WTC11 (cell line): ENCODE results near the gene PROK1. TPM values are rescaled to one million over a fixed set of nuclear protein-coding genes. Genes with fewer than 3 reads are reported as not detected.
A peak's percentile ranks its signal among the peaks of the same experiment; 100 is the strongest.

Experiments
- CREB1 ChIP-seq: sonication (generic); formaldehyde crosslinking; IDR thresholded peaks from 2 replicates; pipeline ENCODE4 v1.8.0; 2023; ENCODE audit warnings: mild to moderate bottlenecking, missing genetic modification reagents
- CREM ChIP-seq: sonication (generic); formaldehyde crosslinking; IDR thresholded peaks from 2 replicates; pipeline ENCODE4 v1.8.1; 2022; ENCODE audit warnings: mild to moderate bottlenecking, missing genetic modification reagents, moderate library complexity
- GABPB1 ChIP-seq: sonication (generic); formaldehyde crosslinking; IDR thresholded peaks from 2 replicates; pipeline ENCODE4 v1.8.1; 2023; ENCODE audit warnings: mild to moderate bottlenecking, missing genetic modification reagents
- HMGA2 ChIP-seq: fragments of 250-450 bp; sonication (Bioruptor Pico); IDR thresholded peaks from 2 replicates; pipeline ENCODE4 v1.4.0; 2021; ENCODE audit warnings: mild to moderate bottlenecking, moderate library complexity
- JUN ChIP-seq: sonication (generic); formaldehyde crosslinking; IDR thresholded peaks from 2 replicates; pipeline ENCODE4 v1.8.0; 2023; ENCODE audit warnings: mild to moderate bottlenecking, missing genetic modification reagents
- MYBL2 ChIP-seq: sonication (generic); formaldehyde crosslinking; IDR thresholded peaks from 2 replicates; pipeline ENCODE4 v1.8.1; 2023; ENCODE audit warnings: mild to moderate bottlenecking, moderate library complexity, missing genetic modification reagents
- NFE2L1 ChIP-seq: sonication (generic); formaldehyde crosslinking; IDR thresholded peaks from 2 replicates; pipeline ENCODE4 v1.8.1; 2023; ENCODE audit warnings: missing genetic modification reagents
- NFYB ChIP-seq: sonication (generic); formaldehyde crosslinking; conservative IDR thresholded peaks from 2 replicates; pipeline ENCODE4 v1.8.0; 2022; ENCODE audit warnings: low read depth, missing genetic modification reagents
- NR2C2 ChIP-seq: sonication (generic); formaldehyde crosslinking; IDR thresholded peaks from 2 replicates; pipeline ENCODE4 v1.8.0; 2022; ENCODE audit warnings: mild to moderate bottlenecking, missing genetic modification reagents
- SMAD3 ChIP-seq: sonication (generic); formaldehyde crosslinking; IDR thresholded peaks from 2 replicates; pipeline ENCODE4 v1.8.0; 2022; ENCODE audit warnings: missing genetic modification reagents, mild to moderate bottlenecking, borderline replicate concordance
- SMAD4 ChIP-seq: sonication (generic); formaldehyde crosslinking; IDR thresholded peaks from 2 replicates; pipeline ENCODE4 v1.8.0; 2022; ENCODE audit warnings: mild to moderate bottlenecking, missing genetic modification reagents
- SP1 ChIP-seq: sonication (generic); formaldehyde crosslinking; conservative IDR thresholded peaks from 2 replicates; pipeline ENCODE4 v1.8.1; 2022; ENCODE audit warnings: missing genetic modification reagents
- TEAD1 ChIP-seq: sonication (generic); formaldehyde crosslinking; IDR thresholded peaks from 2 replicates; pipeline ENCODE4 v1.8.0; 2022; ENCODE audit warnings: mild to moderate bottlenecking, missing genetic modification reagents
- ZBTB21 ChIP-seq: sonication (generic); formaldehyde crosslinking; IDR thresholded peaks from 2 replicates; pipeline ENCODE4 v1.8.1; 2023; ENCODE audit warnings: mild to moderate bottlenecking, missing genetic modification reagents, borderline replicate concordance
- ZNF396 ChIP-seq: fragments of 250-450 bp; sonication (Bioruptor Pico); IDR thresholded peaks from 2 replicates; pipeline ENCODE4 v1.8.0; 2021; ENCODE audit warnings: mild to moderate bottlenecking, moderate library complexity, borderline replicate concordance
- ZNF416 ChIP-seq: fragments of 250-450 bp; sonication (Bioruptor Pico); IDR thresholded peaks from 2 replicates; pipeline ENCODE4 v1.9.0; 2021; ENCODE audit warnings: mild to moderate bottlenecking, inconsistent platforms
- ZNF423 ChIP-seq: fragments of 250-450 bp; sonication (Bioruptor Pico); IDR thresholded peaks from 2 replicates; pipeline ENCODE4 v2.1.2; 2022; ENCODE audit warnings: mild to moderate bottlenecking, moderate library complexity
- total RNA-seq: library from RNA; stranded (reverse); gene quantifications from 3 replicates; pipeline ENCODE4 v1.2.3, GENCODE V29; 2021
- TF ChIP-seq, protein P1 (sequence below): fragments of 250-450 bp; sonication (Bioruptor Pico); IDR thresholded peaks from 2 replicates; pipeline ENCODE4 v1.9.0; 2021; ENCODE audit warnings: mild to moderate bottlenecking, borderline replicate concordance
- TF ChIP-seq, protein P2 (sequence below): fragments of 250-450 bp; sonication (Bioruptor Pico); IDR thresholded peaks from 2 replicates; pipeline ENCODE4 v1.9.0; 2021; ENCODE audit warnings: moderate library complexity, mild to moderate bottlenecking, inconsistent platforms, borderline replicate concordance
- TF ChIP-seq, protein P3 (sequence below): fragments of 250-450 bp; sonication (Bioruptor Pico); IDR thresholded peaks from 2 replicates; pipeline ENCODE4 v2.1.2; 2022; ENCODE audit warnings: mild to moderate bottlenecking, moderate library complexity
- TF ChIP-seq, protein P4 (sequence below): sonication (generic); formaldehyde crosslinking; IDR thresholded peaks from 2 replicates; pipeline ENCODE4 v1.8.1; 2022; ENCODE audit warnings: mild to moderate bottlenecking, missing genetic modification reagents, moderate library complexity, borderline replicate concordance
- TF ChIP-seq, protein P5 (sequence below): sonication (generic); formaldehyde crosslinking; IDR thresholded peaks from 2 replicates; pipeline ENCODE4 v1.8.1; 2023; ENCODE audit warnings: mild to moderate bottlenecking, missing genetic modification reagents, moderate library complexity
- TF ChIP-seq, protein P6 (sequence below): sonication (generic); formaldehyde crosslinking; IDR thresholded peaks from 2 replicates; pipeline ENCODE4 v1.8.0; 2022; ENCODE audit warnings: mild to moderate bottlenecking, missing genetic modification reagents
- TF ChIP-seq, protein P7 (sequence below): sonication (generic); formaldehyde crosslinking; IDR thresholded peaks from 2 replicates; pipeline ENCODE4 v1.8.1; 2023; ENCODE audit warnings: mild to moderate bottlenecking, moderate library complexity, missing genetic modification reagents

The PROK1 gene
- total RNA-seq, 1 experiment from 2014 or later, result not detected

DNA sequence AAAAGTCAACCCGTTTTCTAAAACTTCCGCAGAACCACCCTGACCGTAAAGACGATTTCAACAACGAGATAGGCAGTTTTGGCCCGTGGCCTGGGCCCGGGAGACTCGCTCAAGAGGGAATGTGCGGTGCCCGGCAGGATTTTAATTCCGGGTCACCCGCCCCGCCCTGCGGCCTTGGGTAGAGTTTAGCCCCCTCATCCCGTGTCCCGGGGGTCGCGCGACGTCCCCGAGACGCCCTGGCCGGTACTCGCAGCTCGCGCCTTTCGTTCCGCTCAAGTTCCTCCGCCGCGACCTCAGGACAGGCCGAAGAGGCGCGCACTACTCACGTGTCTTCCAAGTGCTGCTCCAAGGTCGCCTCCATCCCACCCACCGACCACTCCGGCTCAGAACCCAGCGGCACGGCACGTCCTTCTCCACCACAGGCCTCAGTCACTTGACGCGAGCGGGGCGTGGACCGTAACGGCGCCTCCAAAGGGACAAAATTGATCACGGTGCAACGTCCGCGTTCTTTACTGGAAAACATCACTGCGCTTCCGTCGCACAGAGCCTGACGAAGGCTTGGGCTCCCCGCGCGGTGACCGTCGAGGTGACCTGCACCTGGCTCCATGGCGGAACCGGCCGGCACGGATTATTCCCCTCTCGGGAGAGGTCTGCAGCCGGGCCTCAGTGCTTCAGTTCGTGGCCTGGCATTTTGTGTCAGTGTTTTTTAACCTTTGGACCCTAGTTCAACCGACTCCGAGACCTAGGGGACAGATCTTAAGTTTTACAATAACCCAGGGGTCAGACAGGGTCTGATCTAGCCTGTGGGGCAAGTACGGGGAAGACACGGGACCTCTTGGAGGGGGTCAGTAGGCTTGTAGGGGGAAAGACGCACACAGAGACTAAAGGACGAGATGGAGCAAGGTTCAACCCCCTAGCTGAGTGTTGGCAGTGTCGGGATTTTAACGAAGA lies 43.4 kb upstream of the PROK1 start, which contains the start of gene LAMTOR5 (continued):
- no peak for TF ChIP-seq ZNF396 (CRISPR knock-in tag)
- TF ChIP-seq ZBTB21 (CRISPR knock-in tag), result no peak
- TF ChIP-seq ZNF423 (CRISPR knock-in tag), result no peak
- TF ChIP-seq HMGA2, result no peak
- TF ChIP-seq TEAD1 (CRISPR knock-in tag), result peak; percentile 89
- TF ChIP-seq, protein P1, sequence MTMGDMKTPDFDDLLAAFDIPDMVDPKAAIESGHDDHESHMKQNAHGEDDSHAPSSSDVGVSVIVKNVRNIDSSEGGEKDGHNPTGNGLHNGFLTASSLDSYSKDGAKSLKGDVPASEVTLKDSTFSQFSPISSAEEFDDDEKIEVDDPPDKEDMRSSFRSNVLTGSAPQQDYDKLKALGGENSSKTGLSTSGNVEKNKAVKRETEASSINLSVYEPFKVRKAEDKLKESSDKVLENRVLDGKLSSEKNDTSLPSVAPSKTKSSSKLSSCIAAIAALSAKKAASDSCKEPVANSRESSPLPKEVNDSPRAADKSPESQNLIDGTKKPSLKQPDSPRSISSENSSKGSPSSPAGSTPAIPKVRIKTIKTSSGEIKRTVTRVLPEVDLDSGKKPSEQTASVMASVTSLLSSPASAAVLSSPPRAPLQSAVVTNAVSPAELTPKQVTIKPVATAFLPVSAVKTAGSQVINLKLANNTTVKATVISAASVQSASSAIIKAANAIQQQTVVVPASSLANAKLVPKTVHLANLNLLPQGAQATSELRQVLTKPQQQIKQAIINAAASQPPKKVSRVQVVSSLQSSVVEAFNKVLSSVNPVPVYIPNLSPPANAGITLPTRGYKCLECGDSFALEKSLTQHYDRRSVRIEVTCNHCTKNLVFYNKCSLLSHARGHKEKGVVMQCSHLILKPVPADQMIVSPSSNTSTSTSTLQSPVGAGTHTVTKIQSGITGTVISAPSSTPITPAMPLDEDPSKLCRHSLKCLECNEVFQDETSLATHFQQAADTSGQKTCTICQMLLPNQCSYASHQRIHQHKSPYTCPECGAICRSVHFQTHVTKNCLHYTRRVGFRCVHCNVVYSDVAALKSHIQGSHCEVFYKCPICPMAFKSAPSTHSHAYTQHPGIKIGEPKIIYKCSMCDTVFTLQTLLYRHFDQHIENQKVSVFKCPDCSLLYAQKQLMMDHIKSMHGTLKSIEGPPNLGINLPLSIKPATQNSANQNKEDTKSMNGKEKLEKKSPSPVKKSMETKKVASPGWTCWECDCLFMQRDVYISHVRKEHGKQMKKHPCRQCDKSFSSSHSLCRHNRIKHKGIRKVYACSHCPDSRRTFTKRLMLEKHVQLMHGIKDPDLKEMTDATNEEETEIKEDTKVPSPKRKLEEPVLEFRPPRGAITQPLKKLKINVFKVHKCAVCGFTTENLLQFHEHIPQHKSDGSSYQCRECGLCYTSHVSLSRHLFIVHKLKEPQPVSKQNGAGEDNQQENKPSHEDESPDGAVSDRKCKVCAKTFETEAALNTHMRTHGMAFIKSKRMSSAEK (CRISPR knock-in tag), result no peak
- TF ChIP-seq, protein P2, sequence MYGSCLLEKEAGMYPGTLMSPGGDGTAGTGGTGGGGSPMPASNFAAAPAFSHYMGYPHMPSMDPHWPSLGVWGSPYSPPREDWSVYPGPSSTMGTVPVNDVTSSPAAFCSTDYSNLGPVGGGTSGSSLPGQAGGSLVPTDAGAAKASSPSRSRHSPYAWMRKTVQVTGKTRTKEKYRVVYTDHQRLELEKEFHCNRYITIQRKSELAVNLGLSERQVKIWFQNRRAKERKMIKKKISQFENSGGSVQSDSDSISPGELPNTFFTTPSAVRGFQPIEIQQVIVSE (CRISPR knock-in tag), result no peak
- peak; percentile 73; the same call in 1 of the 2 replicates for TF ChIP-seq NR2C2 (CRISPR knock-in tag)
- TF ChIP-seq, protein P3, sequence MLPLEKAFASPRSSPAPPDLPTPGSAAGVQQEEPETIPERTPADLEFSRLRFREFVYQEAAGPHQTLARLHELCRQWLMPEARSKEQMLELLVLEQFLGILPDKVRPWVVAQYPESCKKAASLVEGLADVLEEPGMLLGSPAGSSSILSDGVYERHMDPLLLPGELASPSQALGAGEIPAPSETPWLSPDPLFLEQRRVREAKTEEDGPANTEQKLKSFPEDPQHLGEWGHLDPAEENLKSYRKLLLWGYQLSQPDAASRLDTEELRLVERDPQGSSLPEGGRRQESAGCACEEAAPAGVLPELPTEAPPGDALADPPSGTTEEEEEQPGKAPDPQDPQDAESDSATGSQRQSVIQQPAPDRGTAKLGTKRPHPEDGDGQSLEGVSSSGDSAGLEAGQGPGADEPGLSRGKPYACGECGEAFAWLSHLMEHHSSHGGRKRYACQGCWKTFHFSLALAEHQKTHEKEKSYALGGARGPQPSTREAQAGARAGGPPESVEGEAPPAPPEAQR (CRISPR knock-in tag), result no peak
- peak; percentile 93 for TF ChIP-seq MYBL2
- peak; percentile 85; the same call in 1 of the 2 replicates for TF ChIP-seq NFE2L1
- TF ChIP-seq, protein P4, sequence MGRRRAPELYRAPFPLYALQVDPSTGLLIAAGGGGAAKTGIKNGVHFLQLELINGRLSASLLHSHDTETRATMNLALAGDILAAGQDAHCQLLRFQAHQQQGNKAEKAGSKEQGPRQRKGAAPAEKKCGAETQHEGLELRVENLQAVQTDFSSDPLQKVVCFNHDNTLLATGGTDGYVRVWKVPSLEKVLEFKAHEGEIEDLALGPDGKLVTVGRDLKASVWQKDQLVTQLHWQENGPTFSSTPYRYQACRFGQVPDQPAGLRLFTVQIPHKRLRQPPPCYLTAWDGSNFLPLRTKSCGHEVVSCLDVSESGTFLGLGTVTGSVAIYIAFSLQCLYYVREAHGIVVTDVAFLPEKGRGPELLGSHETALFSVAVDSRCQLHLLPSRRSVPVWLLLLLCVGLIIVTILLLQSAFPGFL (CRISPR knock-in tag), result 0 out of 2 replicates have a peak, but pooled peaks have one; percentile 73
- TF ChIP-seq CREM (CRISPR knock-in tag), result peak; percentile 94
- no peak for TF ChIP-seq ZNF416 (CRISPR knock-in tag)
- TF ChIP-seq SP1 (CRISPR knock-in tag), result peak; percentile 94
- TF ChIP-seq CREB1, result peak; percentile 90
- peak; percentile 87 for TF ChIP-seq GABPB1 (CRISPR knock-in tag)
- 0 out of 2 replicates have a peak, but pooled peaks have one; percentile 19 for TF ChIP-seq SMAD4 (CRISPR knock-in tag)
- TF ChIP-seq JUN (CRISPR knock-in tag), result peak; percentile 83; the same call in 1 of the 2 replicates
- TF ChIP-seq, protein P5, sequence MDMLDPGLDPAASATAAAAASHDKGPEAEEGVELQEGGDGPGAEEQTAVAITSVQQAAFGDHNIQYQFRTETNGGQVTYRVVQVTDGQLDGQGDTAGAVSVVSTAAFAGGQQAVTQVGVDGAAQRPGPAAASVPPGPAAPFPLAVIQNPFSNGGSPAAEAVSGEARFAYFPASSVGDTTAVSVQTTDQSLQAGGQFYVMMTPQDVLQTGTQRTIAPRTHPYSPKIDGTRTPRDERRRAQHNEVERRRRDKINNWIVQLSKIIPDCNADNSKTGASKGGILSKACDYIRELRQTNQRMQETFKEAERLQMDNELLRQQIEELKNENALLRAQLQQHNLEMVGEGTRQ (CRISPR knock-in tag), result peak; percentile 87
- no peak for TF ChIP-seq NFYB (CRISPR knock-in tag)
- TF ChIP-seq, protein P6, sequence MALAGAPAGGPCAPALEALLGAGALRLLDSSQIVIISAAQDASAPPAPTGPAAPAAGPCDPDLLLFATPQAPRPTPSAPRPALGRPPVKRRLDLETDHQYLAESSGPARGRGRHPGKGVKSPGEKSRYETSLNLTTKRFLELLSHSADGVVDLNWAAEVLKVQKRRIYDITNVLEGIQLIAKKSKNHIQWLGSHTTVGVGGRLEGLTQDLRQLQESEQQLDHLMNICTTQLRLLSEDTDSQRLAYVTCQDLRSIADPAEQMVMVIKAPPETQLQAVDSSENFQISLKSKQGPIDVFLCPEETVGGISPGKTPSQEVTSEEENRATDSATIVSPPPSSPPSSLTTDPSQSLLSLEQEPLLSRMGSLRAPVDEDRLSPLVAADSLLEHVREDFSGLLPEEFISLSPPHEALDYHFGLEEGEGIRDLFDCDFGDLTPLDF (CRISPR knock-in tag), result peak; percentile 86
- TF ChIP-seq, protein P7, sequence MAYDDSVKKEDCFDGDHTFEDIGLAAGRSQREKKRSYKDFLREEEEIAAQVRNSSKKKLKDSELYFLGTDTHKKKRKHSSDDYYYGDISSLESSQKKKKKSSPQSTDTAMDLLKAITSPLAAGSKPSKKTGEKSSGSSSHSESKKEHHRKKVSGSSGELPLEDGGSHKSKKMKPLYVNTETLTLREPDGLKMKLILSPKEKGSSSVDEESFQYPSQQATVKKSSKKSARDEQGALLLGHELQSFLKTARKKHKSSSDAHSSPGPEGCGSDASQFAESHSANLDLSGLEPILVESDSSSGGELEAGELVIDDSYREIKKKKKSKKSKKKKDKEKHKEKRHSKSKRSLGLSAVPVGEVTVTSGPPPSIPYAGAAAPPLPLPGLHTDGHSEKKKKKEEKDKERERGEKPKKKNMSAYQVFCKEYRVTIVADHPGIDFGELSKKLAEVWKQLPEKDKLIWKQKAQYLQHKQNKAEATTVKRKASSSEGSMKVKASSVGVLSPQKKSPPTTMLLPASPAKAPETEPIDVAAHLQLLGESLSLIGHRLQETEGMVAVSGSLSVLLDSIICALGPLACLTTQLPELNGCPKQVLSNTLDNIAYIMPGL (CRISPR knock-in tag), result peak; percentile 70; the same call in 1 of the 2 replicates
- peak; percentile 92; the same call in 1 of the 2 replicates for TF ChIP-seq SMAD3 (CRISPR knock-in tag)
